Natural killer cell (primary cell): ENCODE results near the gene TCL1A. TPM values are rescaled to one million over a fixed set of nuclear protein-coding genes. Genes with fewer than 3 reads are reported as not detected.
"Not testable (repeated sequence)": the region's sequence is repeated elsewhere in the genome, so short reads cannot be mapped to it uniquely, and the experiment has no call there.

Experiments used
- ATAC-seq, 3 donors: fragments of 150-1000 bp in 2 of 3; fragments of 200-7000 bp in 1 of 3; cut with Tn5 transposase; 1 replicate in 1 of 3; 2 replicates in 2 of 3; pipeline ENCODE4 v1.10.0; 2021; ENCODE audit warnings: mild to moderate bottlenecking in 2 of 3, moderate library complexity in 2 of 3
- DNase-seq, 2 donors: peaks; one replicate each; pipeline versions ENCODE4 v3.0.0 to v3.0.0-alpha.2; 2013 to 2021; ENCODE audit warnings: mixed read lengths in 1 of 2
- H3K27ac ChIP-seq: one replicate; pipeline ENCODE4 v1.5.1; 2013; ENCODE audit warnings: mild to moderate bottlenecking, low read length
- H3K27me3 ChIP-seq: one replicate; pipeline ENCODE4 v1.6.1; 2013; ENCODE audit warnings: low read length; ENCODE audit not compliant: control insufficient read depth, insufficient read depth
- H3K36me3 ChIP-seq: one replicate; pipeline ENCODE4 v1.6.1; 2013; ENCODE audit warnings: low read length; ENCODE audit not compliant: control insufficient read depth, insufficient read depth
- H3K4me1 ChIP-seq: one replicate; pipeline ENCODE4 v1.6.1; 2013; ENCODE audit warnings: low read length; ENCODE audit not compliant: control insufficient read depth, insufficient read depth
- H3K4me3 ChIP-seq: one replicate; pipeline ENCODE4 v1.5.1; 2013; ENCODE audit warnings: low read length
- H3K9me3 ChIP-seq: one replicate; pipeline ENCODE4 v1.6.1; 2013; ENCODE audit warnings: low read length; ENCODE audit not compliant: control insufficient read depth, insufficient read depth
- H3K27ac Mint-ChIP-seq, 2 donors: one replicate each; pipeline ENCODE4 v1.8.0; 2022; ENCODE audit warnings: mild to moderate bottlenecking in 2 of 2, mixed read lengths in 2 of 2, moderate library complexity in 1 of 2
- H3K27me3 Mint-ChIP-seq, 2 donors: one replicate each; pipeline ENCODE4 v1.8.0; 2022; ENCODE audit warnings: low read depth in 2 of 2, mixed read lengths in 2 of 2
- H3K36me3 Mint-ChIP-seq: one replicate; pipeline ENCODE4 v1.8.0; 2022; ENCODE audit warnings: mixed read lengths
- H3K4me1 Mint-ChIP-seq, 2 donors: one replicate each; pipeline ENCODE4 v1.8.0; 2022; ENCODE audit warnings: mixed read lengths in 2 of 2
- H3K4me3 Mint-ChIP-seq: one replicate; pipeline ENCODE4 v1.8.0; 2022; ENCODE audit warnings: mild to moderate bottlenecking, moderate library complexity, mixed read lengths
- H3K9me3 Mint-ChIP-seq, 2 donors: one replicate each; pipeline ENCODE4 v1.8.0; 2022; ENCODE audit warnings: mixed read lengths in 2 of 2
- WGBS: methylation state at CpG from one replicate; pipeline ENCODE4 v1.1.7; 2013; ENCODE audit warnings: missing lambda C conversion rate; ENCODE audit not compliant: insufficient coverage; 5-methylcytosine and 5-hydroxymethylcytosine counted together
- intact Hi-C: fragments of 100-400 bp; cut with micrococcal nuclease; formaldehyde crosslinking; loops from one replicate; pipeline ENCODE4 v1.14.2; 2022
- total RNA-seq, 4 donors: library from RNA; stranded (reverse); fragments of 120-200 nt in 1 of 4; gene quantifications; one replicate each; pipeline versions ENCODE4 v1.2.3 to v1.2.4, GENCODE V29; 2013 to 2022
- TF ChIP-seq, protein P1 (sequence below): fragments of 200-600 bp; IDR thresholded peaks from one replicate; pipeline ENCODE4 v1.8.0; 2022; ENCODE audit warnings: antibody characterized with exemption

Gene TCL1A, protein sequence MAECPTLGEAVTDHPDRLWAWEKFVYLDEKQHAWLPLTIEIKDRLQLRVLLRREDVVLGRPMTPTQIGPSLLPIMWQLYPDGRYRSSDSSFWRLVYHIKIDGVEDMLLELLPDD
- total RNA-seq = 1 to 10 TPM in 2 of 3 donors, not detected in 1; 1.6 to 1.7 TPM
- total RNA-seq (2013) = 115 TPM

- H3K4me3 Mint-ChIP-seq = no peak within 1 kb of the TSS
These were observed at the start of gene TCL1A for GRCh38 chr14:95713596-95714371. Gene TCL1A (minus strand): TSS chr14:95714125. CDS start chr14:95714066, 59 bp downstream.

GRCh38 chr14:95763032-95763431 is 49.1 kb upstream of the TCL1A start:
- H3K9me3 ChIP-seq, H3K4me3 Mint-ChIP-seq, H3K27ac ChIP-seq, ATAC-seq, H3K36me3 Mint-ChIP-seq, intact Hi-C loops, H3K27me3 ChIP-seq, H3K4me3 ChIP-seq, H3K36me3 ChIP-seq, H3K9me3 Mint-ChIP-seq, H3K4me1 Mint-ChIP-seq, H3K4me1 ChIP-seq, DNase-seq, H3K27ac Mint-ChIP-seq: not testable (repeated sequence)
- H3K27me3 Mint-ChIP-seq = peaks cover 7 to 14% of the 10 kb centered on the region in 2 donors
- 64% methylated on average over 3 of the region's 4 CpGs for WGBS

More at GRCh38 chr14:95713596-95714371, at the start of gene TCL1A:
- Histone ChIP-seq H3K4me3 (peak within 1 kb of the TSS; percentile 31), H3K9me3 (no peaks in the 10 kb centered on the region), H3K4me1 (no peaks in the 10 kb centered on the region), H3K27ac (peak within 1 kb of the TSS; percentile 3), H3K36me3 (no peaks in the 10 kb centered on the region), H3K27me3 (peaks cover 2% of the 10 kb centered on the region)
- TF ChIP-seq, protein P1, sequence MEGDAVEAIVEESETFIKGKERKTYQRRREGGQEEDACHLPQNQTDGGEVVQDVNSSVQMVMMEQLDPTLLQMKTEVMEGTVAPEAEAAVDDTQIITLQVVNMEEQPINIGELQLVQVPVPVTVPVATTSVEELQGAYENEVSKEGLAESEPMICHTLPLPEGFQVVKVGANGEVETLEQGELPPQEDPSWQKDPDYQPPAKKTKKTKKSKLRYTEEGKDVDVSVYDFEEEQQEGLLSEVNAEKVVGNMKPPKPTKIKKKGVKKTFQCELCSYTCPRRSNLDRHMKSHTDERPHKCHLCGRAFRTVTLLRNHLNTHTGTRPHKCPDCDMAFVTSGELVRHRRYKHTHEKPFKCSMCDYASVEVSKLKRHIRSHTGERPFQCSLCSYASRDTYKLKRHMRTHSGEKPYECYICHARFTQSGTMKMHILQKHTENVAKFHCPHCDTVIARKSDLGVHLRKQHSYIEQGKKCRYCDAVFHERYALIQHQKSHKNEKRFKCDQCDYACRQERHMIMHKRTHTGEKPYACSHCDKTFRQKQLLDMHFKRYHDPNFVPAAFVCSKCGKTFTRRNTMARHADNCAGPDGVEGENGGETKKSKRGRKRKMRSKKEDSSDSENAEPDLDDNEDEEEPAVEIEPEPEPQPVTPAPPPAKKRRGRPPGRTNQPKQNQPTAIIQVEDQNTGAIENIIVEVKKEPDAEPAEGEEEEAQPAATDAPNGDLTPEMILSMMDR = no peak
- WGBS = 38% methylated on average over 47 of the region's 47 CpGs
- ATAC-seq (no peak), DNase-seq (no peak)
- no peaks in the 10 kb centered on the region for H3K36me3 Mint-ChIP-seq
- H3K4me1 Mint-ChIP-seq = no peaks in the 10 kb centered on the region
- H3K9me3 Mint-ChIP-seq = no peaks in the 10 kb centered on the region
- no peak within 1 kb of the TSS for H3K27ac Mint-ChIP-seq
- peaks cover 10 to 32% of the 10 kb centered on the region in 2 donors for H3K27me3 Mint-ChIP-seq
- intact Hi-C loops = no loop called here

DNA sequence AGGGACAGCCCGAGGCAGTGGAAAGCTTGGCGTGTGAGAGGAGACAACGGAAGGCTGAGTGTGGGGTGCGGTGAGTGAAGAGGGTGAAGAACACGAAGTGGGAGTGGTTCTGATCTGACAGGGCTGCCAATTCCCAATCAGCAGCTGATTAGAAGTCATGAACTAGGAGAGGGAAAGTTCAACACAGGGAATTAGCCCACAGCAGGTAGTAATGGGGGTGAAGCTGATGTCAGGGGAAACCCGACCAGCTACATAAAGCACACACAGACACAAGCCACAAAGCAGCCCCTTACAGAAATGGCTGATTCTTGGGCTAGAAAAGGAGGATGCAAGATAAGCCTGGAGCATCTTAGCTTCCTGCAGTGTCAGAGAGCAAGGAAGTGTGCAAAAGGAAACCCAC is 47.5 kb upstream of the TCL1A start:
- Mint-ChIP-seq H3K27me3 (peaks cover 7 to 14% of the 10 kb centered on the region in 2 donors), H3K27ac (no peak overlapping the region), H3K4me1 (no peaks in the 10 kb centered on the region), H3K36me3 (no peaks in the 10 kb centered on the region), H3K9me3 (no peaks in the 10 kb centered on the region), H3K4me3 (no peak overlapping the region)
- DNase-seq = no peak
- Histone ChIP-seq H3K4me1 (no peaks in the 10 kb centered on the region), H3K27me3 (no peaks in the 10 kb centered on the region), H3K4me3 (no peak overlapping the region), H3K9me3 (no peaks in the 10 kb centered on the region), H3K36me3 (no peaks in the 10 kb centered on the region), H3K27ac (no peak overlapping the region)
- 64% methylated on average over 5 of the region's 6 CpGs for WGBS
- intact Hi-C loops = no loop called here
- TF ChIP-seq, protein P1 = no peak
- ATAC-seq = no peak

- intact Hi-C loops = no loop called here
- Mint-ChIP-seq H3K4me1 (no peaks in the 10 kb centered on the region), H3K4me3 (no peak overlapping the region), H3K27ac (no peak overlapping the region), H3K36me3 (no peaks in the 10 kb centered on the region), H3K27me3 (peaks cover 7 to 14% of the 10 kb centered on the region in 2 donors), H3K9me3 (no peaks in the 10 kb centered on the region)
- ATAC-seq (no peak), DNase-seq (no peak)
- Histone ChIP-seq H3K27ac (no peak overlapping the region), H3K4me3 (no peak overlapping the region), H3K27me3 (no peaks in the 10 kb centered on the region), H3K4me1 (no peaks in the 10 kb centered on the region), H3K9me3 (no peaks in the 10 kb centered on the region), H3K36me3 (no peaks in the 10 kb centered on the region)
- TF ChIP-seq, protein P1 = no peak
- 77% methylated on average over 3 of the region's 3 CpGs for WGBS
These were observed 46.7 kb upstream of the TCL1A start for GRCh38 chr14:95760596-95760995.
